IMR-90 (cell line): Measurements from ENCODE around the gene ACAP2.

ENCODE experiments used
- BHLHE40 ChIP-seq: fragments of 150-350 bp; IDR thresholded peaks from 2 replicates; pipeline ENCODE4 v1.6.1; 2016; ENCODE audit warnings: mild to moderate bottlenecking, low read depth, low read length
- CEBPB ChIP-seq: IDR thresholded peaks from 2 replicates; pipeline ENCODE4 v1.6.1; 2012; ENCODE audit warnings: low read depth, low read length, improper control_type of control experiment
- MAFK ChIP-seq: IDR thresholded peaks from 2 replicates; pipeline ENCODE4 v1.6.1; 2012; ENCODE audit warnings: low read depth, low read length, improper control_type of control experiment
- MAZ ChIP-seq: IDR thresholded peaks from 2 replicates; pipeline ENCODE4 v1.6.1; 2012; ENCODE audit warnings: low read depth, mild to moderate bottlenecking, low read length, improper control_type of control experiment, moderate library complexity, borderline replicate concordance
- MXI1 ChIP-seq: IDR thresholded peaks from 2 replicates; pipeline ENCODE4 v1.6.1; 2012; ENCODE audit warnings: low read depth, mild to moderate bottlenecking, low read length, moderate library complexity, borderline replicate concordance
- POLR2A ChIP-seq: IDR thresholded peaks from 2 replicates; pipeline ENCODE4 v1.6.1; 2012; ENCODE audit warnings: mild to moderate bottlenecking, low read depth, low read length
- RAD21 ChIP-seq: IDR thresholded peaks from 2 replicates; pipeline ENCODE4 v1.6.1; 2012; ENCODE audit warnings: low read length, improper control_type of control experiment
- RFX5 ChIP-seq: IDR thresholded peaks from 2 replicates; pipeline ENCODE4 v1.8.0; 2012; ENCODE audit warnings: low read depth, mild to moderate bottlenecking, low read length, moderate library complexity
- SMC3 ChIP-seq: fragments of 150-350 bp; IDR thresholded peaks from 2 replicates; pipeline ENCODE4 v1.6.1; 2016; ENCODE audit warnings: low read depth, mild to moderate bottlenecking, antibody characterized with exemption, low read length, moderate library complexity
- TF ChIP-seq, protein P1 (sequence below): conservative IDR thresholded peaks from 2 replicates; pipeline ENCODE4 v1.5.1; 2012; ENCODE audit warnings: mild to moderate bottlenecking, low read depth, low read length, improper control_type of control experiment
- TF ChIP-seq, protein P2 (sequence below): fragments of 150-350 bp; IDR thresholded peaks from 2 replicates; pipeline ENCODE4 v1.6.1; 2016; ENCODE audit warnings: low read depth, mild to moderate bottlenecking, low read length, moderate library complexity, borderline replicate concordance

DNA sequence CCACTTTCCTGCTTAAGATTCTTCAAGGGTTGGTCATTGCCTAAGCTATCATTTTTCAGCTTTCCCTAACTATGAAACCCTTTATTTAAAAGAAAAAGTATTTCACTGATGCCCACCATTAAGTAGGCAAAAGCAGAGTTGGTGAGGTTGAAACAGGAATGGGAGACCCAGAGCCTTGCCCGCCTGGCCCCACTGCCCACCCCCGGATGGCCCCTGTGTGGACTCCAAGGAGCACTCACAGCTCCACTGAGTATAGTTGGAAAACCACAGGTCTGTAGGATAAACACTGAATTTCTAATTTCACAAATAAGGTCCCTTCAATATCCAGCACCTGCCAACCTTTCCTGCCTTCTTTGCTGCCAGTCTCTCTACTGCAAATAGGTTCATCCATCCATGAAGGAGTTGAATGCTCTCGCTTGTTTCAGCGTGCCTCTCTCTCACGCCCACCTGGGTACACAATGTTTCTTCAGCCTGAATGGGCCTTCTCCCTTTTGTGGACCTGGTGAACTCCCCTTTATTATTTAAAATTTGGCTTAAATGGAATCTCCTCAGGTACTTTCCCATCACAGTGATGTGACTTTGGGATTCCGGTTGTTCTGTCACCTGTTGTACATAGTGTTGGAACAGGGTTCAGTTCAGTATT, 8.7 kb upstream of the ACAP2 start:
- TF ChIP-seq, protein P1, sequence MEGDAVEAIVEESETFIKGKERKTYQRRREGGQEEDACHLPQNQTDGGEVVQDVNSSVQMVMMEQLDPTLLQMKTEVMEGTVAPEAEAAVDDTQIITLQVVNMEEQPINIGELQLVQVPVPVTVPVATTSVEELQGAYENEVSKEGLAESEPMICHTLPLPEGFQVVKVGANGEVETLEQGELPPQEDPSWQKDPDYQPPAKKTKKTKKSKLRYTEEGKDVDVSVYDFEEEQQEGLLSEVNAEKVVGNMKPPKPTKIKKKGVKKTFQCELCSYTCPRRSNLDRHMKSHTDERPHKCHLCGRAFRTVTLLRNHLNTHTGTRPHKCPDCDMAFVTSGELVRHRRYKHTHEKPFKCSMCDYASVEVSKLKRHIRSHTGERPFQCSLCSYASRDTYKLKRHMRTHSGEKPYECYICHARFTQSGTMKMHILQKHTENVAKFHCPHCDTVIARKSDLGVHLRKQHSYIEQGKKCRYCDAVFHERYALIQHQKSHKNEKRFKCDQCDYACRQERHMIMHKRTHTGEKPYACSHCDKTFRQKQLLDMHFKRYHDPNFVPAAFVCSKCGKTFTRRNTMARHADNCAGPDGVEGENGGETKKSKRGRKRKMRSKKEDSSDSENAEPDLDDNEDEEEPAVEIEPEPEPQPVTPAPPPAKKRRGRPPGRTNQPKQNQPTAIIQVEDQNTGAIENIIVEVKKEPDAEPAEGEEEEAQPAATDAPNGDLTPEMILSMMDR, result no peak
- no peak for TF ChIP-seq MAFK
- TF ChIP-seq POLR2A, result no peak
- no peak for TF ChIP-seq CEBPB
- TF ChIP-seq RFX5, result no peak
- TF ChIP-seq SMC3, result no peak
- TF ChIP-seq MAZ, result no peak
- TF ChIP-seq, protein P2, sequence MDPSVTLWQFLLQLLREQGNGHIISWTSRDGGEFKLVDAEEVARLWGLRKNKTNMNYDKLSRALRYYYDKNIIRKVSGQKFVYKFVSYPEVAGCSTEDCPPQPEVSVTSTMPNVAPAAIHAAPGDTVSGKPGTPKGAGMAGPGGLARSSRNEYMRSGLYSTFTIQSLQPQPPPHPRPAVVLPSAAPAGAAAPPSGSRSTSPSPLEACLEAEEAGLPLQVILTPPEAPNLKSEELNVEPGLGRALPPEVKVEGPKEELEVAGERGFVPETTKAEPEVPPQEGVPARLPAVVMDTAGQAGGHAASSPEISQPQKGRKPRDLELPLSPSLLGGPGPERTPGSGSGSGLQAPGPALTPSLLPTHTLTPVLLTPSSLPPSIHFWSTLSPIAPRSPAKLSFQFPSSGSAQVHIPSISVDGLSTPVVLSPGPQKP, result no peak
- TF ChIP-seq BHLHE40, result no peak
- TF ChIP-seq RAD21, result no peak
- no peak for TF ChIP-seq MXI1
